Urinary bladder (tissue), 4 donors: Measurements from ENCODE around the gene HOXD1. TPM values are rescaled to one million over a fixed set of nuclear protein-coding genes. Genes with fewer than 3 reads are reported as not detected.
A peak's percentile ranks its signal among the peaks of the same experiment; 100 is the strongest.

Source experiments
- DNase-seq: peaks from one replicate; pipeline ENCODE4 v3.0.0-alpha.2; 2015; ENCODE audit errors: extremely low spot score
- H3K27ac ChIP-seq: one replicate; pipeline ENCODE4 v1.5.1; 2013; ENCODE audit warnings: low read depth, mild to moderate bottlenecking, moderate library complexity
- H3K36me3 ChIP-seq: one replicate; pipeline ENCODE4 v1.6.1; 2013; ENCODE audit warnings: mild to moderate bottlenecking, moderate library complexity; ENCODE audit not compliant: insufficient read depth
- H3K4me1 ChIP-seq: one replicate; pipeline ENCODE4 v1.6.1; 2013; ENCODE audit warnings: mild to moderate bottlenecking, moderate library complexity; ENCODE audit not compliant: insufficient read depth
- H3K4me3 ChIP-seq: one replicate; pipeline ENCODE4 v1.5.1; 2013; ENCODE audit warnings: low read depth, low read length
- WGBS: extraction: QIAGEN DNeasy Blood & Tissue Kit; methylation state at CpG from one replicate; pipeline ENCODE4 v1.1.7; 2013; 5-methylcytosine and 5-hydroxymethylcytosine counted together
- polyA plus RNA-seq: library from polyadenylated mRNA; stranded (reverse); fragments of 200-250 nt; gene quantifications from one replicate; pipeline ENCODE4 v1.2.3, GENCODE V29; 2013
- total RNA-seq: library from RNA; depleted of rRNA; stranded (reverse); fragments of >200 nt; gene quantifications from one replicate; pipeline ENCODE4 v1.2.3, GENCODE V29; 2014
- donor health status: healthy with polysubstance abuse.
- donor health status: healthy.

The HOXD1 gene
- total RNA-seq (0.90 TPM), polyA plus RNA-seq (1.4 TPM)

DNA sequence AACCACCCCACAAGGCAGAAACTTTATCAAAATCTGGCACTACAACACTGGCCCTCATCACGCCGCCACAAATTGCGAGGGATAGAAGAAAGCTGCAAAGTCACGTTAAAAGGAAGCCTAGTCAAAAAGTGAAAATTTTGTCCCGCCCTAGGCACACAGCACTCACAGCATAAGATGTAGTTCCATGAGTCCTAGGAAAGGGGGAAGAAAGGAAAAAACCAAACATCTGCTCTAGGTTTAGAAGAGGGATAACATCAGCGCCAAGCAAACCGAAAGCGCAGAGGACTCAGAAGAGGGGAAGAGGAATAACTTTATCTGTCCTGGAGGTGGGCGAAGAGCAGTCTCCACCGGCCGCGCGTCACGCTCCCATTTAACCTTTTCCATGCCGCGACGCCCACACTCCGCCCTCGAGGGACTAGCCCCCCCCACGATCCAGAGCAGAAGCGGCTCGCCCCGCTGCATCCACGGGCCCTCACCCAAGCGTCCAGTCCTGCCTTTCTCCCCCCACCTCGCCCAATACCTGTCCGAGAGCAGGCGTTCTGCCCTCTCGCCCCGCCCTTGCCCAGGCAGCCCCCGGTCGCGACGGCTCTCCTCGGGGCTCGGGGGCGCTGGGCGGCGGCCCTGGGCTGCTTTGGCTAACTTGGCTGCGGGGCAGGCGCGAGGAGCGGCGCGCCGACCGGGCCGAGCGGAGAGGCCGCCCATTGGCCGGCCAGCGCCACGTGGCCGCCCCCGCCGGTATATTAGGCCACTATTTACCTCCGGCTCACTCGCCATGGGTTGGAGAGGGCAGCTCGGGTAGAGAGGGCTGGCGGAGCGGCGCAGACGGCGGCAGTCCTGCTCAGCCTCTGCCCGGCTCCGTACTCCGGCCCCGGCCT is at the start of gene HOXD1:
HOXD1 (plus strand) TSS at position 770 of the 875 bp plus-strand sequence. CDS start 134 bp downstream, outside the sequence.
- Histone ChIP-seq H3K27ac (peak within 1 kb of the TSS; percentile 46), H3K4me3 (peak within 1 kb of the TSS; percentile 48), H3K4me1 (peaks cover 5% of the 10 kb centered on the region), H3K36me3 (no peaks in the 10 kb centered on the region)
- DNase-seq: no peak
- under 1% methylated on average over 68 of the region's 68 CpGs for WGBS

DNA sequence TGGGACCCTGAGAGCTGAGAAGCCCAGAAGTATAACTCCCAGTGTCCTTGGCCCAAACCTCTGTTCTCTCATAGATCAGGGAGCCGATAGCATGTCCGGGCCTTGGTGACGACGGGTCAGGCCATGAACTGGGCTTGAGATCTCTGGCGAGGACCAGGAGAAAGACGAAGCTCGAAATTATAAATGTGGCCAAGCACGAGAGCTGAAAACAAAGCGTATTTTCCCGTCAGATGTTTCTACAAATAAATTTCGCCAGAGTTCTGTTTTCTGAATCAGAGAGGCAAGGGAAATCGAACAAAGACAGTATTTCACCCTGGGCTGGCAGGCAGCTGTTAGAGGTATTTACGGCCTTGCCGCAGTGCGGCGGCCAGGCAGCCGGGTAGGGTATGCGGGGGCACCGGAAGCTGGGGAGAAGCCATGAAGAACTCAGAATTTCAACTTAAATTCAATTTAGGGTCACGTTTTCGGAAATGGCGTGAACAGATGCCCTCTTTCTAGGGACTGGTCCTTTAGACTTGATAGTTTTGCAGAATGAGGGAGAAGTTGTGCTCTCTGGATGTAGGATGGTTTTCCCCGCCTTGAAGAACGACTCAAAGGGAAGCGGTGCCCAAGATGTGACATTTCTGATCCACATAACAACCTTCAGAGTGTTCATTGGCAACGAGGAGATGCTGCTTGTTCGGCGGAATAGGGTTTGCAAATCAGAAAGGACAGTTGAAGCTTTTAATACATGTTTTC is 49.4 kb upstream of the HOXD1 start:
- no peaks in the 10 kb centered on the region for H3K4me1 ChIP-seq
- no peak overlapping the region for H3K4me3 ChIP-seq
- DNase-seq: no peak
- H3K36me3 ChIP-seq: no peaks in the 10 kb centered on the region
- H3K27ac ChIP-seq: no peak overlapping the region
- WGBS: 38% methylated on average over 28 of the region's 28 CpGs

- no peak for DNase-seq
- 24% methylated on average over 41 of the region's 41 CpGs for WGBS
Measured at GRCh38 chr2:176139661-176140512, 48.6 kb upstream of the HOXD1 start.

GRCh38 chr2:176140513-176141317 is 47.8 kb upstream of the HOXD1 start:
- 8% methylated on average over 48 of the region's 48 CpGs for WGBS
- no peaks in the 10 kb centered on the region for H3K4me1 ChIP-seq
- no peak for DNase-seq
- no peaks in the 10 kb centered on the region for H3K36me3 ChIP-seq
- no peak overlapping the region for H3K27ac ChIP-seq
- peak overlapping the region; percentile 40 for H3K4me3 ChIP-seq

More at GRCh38 chr2:176139661-176140512, 48.6 kb upstream of the HOXD1 start:
- no peaks in the 10 kb centered on the region for H3K36me3 ChIP-seq
- H3K4me1 ChIP-seq: no peaks in the 10 kb centered on the region
- no peak overlapping the region for H3K4me3 ChIP-seq
- no peak overlapping the region for H3K27ac ChIP-seq

GRCh38 chr2:176142281-176142680 is 46.2 kb upstream of the HOXD1 start:
- H3K27ac ChIP-seq: no peak overlapping the region
- DNase-seq: no peak
- WGBS: 86% methylated on average over 2 of the region's 2 CpGs
- H3K4me3 ChIP-seq: no peak overlapping the region
- no peaks in the 10 kb centered on the region for H3K36me3 ChIP-seq
- no peaks in the 10 kb centered on the region for H3K4me1 ChIP-seq

DNA sequence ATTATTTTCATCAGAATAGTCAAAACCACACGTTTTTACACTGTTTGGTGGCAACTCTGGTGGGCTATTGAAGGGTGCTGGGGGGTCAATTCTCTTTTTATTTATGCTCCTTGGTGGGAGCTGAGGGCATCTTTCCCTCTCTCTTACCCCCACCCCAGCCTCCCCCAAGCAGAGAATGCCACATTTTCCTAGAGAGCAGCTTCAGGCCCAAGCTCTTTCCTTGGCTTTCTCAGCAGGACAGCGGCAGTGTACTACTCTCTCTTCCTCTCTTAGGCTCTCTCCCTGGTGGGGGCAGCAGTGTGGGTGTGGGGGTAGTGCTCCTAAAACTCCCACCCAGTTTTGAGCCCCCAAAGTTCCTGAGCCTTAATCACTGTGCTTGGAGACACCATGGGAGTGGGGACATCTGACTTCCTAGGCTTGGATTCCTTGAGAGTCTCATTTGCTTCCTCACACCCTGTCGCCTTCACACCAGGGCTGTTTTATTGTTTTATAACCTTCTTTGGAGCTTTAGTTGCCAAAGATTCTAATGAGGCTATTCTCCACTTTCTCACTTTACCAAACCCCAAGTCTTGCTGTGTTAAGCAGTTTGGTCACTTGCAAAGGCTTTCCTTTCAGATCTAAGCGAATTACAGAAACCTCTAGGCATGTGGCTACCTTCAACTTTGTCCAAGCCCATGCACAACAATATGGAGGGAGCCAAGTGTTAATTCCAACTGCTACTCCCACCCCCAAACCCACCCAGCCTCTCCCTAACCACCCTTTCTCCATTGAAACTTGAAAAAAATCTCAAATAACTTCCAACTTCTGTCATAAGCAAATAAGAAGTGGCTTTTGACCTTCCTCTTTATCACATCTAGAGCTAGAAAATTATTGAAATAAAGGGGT is 43.1 kb upstream of the HOXD1 start:
- no peaks in the 10 kb centered on the region for H3K36me3 ChIP-seq
- 70% methylated on average over 4 of the region's 4 CpGs for WGBS
- DNase-seq: no peak
- H3K27ac ChIP-seq: no peak overlapping the region
- no peaks in the 10 kb centered on the region for H3K4me1 ChIP-seq
- no peak overlapping the region for H3K4me3 ChIP-seq

- no peak overlapping the region for H3K4me3 ChIP-seq
- DNase-seq: no peak
- H3K36me3 ChIP-seq: no peaks in the 10 kb centered on the region
- no peaks in the 10 kb centered on the region for H3K4me1 ChIP-seq
- 28% methylated on average over 6 of the region's 6 CpGs for WGBS
- no peak overlapping the region for H3K27ac ChIP-seq
Measured at GRCh38 chr2:176146101-176146500, 42.4 kb upstream of the HOXD1 start.

DNA sequence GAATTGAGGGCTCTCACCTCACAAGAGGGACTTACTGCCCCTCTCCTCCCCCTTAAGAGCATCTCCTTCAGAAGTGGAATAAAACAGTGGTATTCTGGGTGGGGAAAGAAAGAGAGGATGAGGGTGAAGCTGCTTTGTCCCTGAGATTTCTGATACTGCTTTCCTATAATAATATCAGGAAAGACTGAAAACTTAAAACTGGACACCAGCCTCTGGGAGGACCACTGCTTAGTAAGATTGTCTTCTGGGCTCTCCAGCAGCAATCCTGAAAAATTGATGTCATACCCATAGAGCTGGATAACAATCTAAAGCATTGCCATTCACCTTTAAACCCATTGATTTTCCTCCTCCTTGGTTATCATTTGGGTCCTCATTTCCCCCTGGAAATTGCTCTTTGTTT is 41.8 kb upstream of the HOXD1 start:
- no peaks in the 10 kb centered on the region for H3K4me1 ChIP-seq
- no peak overlapping the region for H3K27ac ChIP-seq
- H3K4me3 ChIP-seq: no peak overlapping the region
- DNase-seq: no peak
- no peaks in the 10 kb centered on the region for H3K36me3 ChIP-seq

GRCh38 chr2:176147210-176147799 is 41.2 kb upstream of the HOXD1 start:
- H3K27ac ChIP-seq: no peak overlapping the region
- H3K4me1 ChIP-seq: no peaks in the 10 kb centered on the region
- no peak overlapping the region for H3K4me3 ChIP-seq
- H3K36me3 ChIP-seq: no peaks in the 10 kb centered on the region
- DNase-seq: no peak
- WGBS: 43% methylated on average over 32 of the region's 32 CpGs

DNA sequence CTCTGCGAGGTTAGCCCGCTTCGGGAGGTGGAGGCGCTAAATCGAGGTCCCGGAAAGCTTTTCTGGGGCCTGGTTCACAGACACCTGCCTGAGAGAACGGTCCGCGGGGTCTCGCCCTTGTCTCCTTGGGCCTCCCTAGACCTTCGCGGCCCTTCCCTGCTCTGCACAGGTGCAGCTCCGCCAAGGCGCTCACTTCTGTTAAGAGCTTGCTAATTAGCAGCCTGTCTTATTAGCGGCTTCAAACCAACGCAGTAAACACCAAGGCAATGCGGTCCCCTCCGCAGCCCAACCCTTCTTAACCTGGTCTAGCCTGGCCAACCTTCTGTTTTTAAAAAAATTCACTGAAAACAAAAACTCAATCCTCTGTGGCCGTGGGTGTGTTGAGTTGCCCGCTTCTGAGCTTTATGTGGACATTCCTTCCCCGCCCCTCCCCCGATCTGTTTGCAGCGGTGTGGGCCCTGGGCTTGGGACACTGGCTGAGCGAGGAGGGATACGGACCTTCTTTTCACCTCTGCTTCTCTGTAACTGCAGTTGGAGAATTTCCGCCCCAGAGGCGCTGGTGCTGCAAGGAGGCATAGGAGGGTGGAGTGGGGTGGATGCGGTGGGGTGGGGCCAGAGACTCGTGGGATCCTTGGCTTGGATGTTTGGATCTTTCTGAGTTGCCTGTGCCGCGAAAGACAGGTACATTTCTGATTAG is 40.5 kb upstream of the HOXD1 start:
- H3K4me3 ChIP-seq: no peak overlapping the region
- 37% methylated on average over 31 of the region's 31 CpGs for WGBS
- DNase-seq: no peak

GRCh38 chr2:176148751-176149421 is 39.6 kb upstream of the HOXD1 start:
- no peaks in the 10 kb centered on the region for H3K4me1 ChIP-seq
- no peak for DNase-seq
- no peaks in the 10 kb centered on the region for H3K36me3 ChIP-seq
- H3K4me3 ChIP-seq: no peak overlapping the region
- 60% methylated on average over 11 of the region's 11 CpGs for WGBS
- no peak overlapping the region for H3K27ac ChIP-seq

More for the DNA sequence above, 40.5 kb upstream of the HOXD1 start:
- Histone ChIP-seq H3K27ac (no peak overlapping the region), H3K4me1 (no peaks in the 10 kb centered on the region), H3K36me3 (no peaks in the 10 kb centered on the region)
